CD4-positive, alpha-beta T cell treated with Interleukin-17A for 4 hours (primary cell): ENCODE measurements around the gene IMPG2.

Experiments
- DNase-seq: peaks from one replicate; pipeline ENCODE4 v3.0.0-alpha.2; 2020; ENCODE audit warnings: mixed read lengths

Gene IMPG2

DNA sequence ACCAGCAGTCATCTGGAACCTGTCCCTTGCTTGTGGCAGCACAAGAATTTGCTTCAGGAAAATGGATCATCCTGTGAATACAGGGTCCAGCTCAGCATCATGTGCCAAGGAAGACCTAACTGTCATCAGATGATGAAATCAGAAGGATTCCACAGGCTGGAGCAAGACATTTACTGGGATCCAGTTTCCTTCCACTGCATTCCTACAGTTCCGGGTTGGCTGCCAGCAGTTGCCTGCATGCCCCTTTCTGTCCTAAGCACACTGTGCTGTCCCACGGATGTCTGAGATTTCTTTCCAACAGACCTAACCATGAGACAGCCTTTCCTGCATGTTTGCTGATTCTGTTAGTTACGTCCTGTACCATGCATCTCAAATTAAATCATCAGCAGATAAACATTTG is 140.7 kb downstream of the IMPG2 start:
- no peak for DNase-seq

DNA sequence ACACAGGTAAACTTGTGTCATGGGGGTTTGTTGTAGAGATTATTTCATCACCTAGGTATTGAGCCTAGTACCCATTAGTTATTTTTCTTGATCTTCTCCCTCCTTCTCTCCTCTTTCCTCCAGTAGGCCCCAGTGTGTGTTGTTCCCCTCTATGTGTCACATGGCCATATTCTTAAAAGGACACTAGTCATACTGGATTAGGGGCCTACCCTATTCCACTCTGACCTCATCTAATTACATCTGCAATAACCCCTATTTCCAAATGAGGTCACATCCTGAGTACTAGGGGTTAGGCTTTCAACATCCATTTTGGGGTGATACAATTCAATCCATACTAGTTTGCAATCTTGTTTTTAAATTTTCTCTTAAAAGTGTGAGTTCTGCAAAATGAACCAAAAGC is 142.8 kb downstream of the IMPG2 start:
- DNase-seq: no peak
